SU-DHL-6 (cell line): ENCODE results near the gene BMPR1A.

ENCODE experiments used
- H2AFZ ChIP-seq: fragments of 200-600 bp; sonication (generic); 2 replicates; pipeline ENCODE4 v1.6.1; 2014; ENCODE audit warnings: low read depth, mild to moderate bottlenecking, moderate library complexity, mixed read lengths, antibody characterized with exemption, low read length; ENCODE audit not compliant: severe bottlenecking
- H3F3A ChIP-seq: fragments of 200-600 bp; shearing (Covaris generic); 2 replicates; pipeline ENCODE4 v1.6.0; 2016; ENCODE audit warnings: antibody characterized with exemption, mild to moderate bottlenecking; ENCODE audit not compliant: insufficient read depth
- H3K27ac ChIP-seq: fragments of 200-600 bp; sonication (generic); 2 replicates; pipeline ENCODE4 v1.5.1; 2016; ENCODE audit warnings: low read depth, mild to moderate bottlenecking, low read length, moderate library complexity, mixed read lengths
- H3K27me3 ChIP-seq: fragments of 200-600 bp; sonication (generic), shearing (Covaris generic); 2 replicates; pipeline ENCODE4 v1.6.0; 2014; ENCODE audit warnings: mild to moderate bottlenecking, low read length
- H3K36me3 ChIP-seq: fragments of 200-600 bp; sonication (generic); 2 replicates; pipeline ENCODE4 v1.6.1; 2014; ENCODE audit warnings: mild to moderate bottlenecking, low read length, mixed read lengths
- H3K4me2 ChIP-seq: fragments of 300-600, 200-600 bp; shearing (Covaris generic), sonication (generic); 2 replicates; pipeline ENCODE4 v1.6.0; 2014; ENCODE audit warnings: low read length, low read depth, mild to moderate bottlenecking; ENCODE audit not compliant: poor library complexity, severe bottlenecking
- H3K4me3 ChIP-seq: fragments of 200-600 bp; sonication (generic); 2 replicates; pipeline ENCODE4 v1.5.1; 2014; ENCODE audit warnings: antibody characterized with exemption, low read length, mild to moderate bottlenecking, mixed read lengths; ENCODE audit not compliant: insufficient read depth, poor library complexity, severe bottlenecking
- H3K79me2 ChIP-seq: fragments of 200-600 bp; sonication (generic); 2 replicates; pipeline ENCODE4 v1.6.1; 2014; ENCODE audit warnings: mild to moderate bottlenecking, low read length, moderate library complexity; ENCODE audit not compliant: insufficient read depth
- H3K9ac ChIP-seq: fragments of 200-600 bp; sonication (generic); 2 replicates; pipeline ENCODE4 v1.7.0; 2014; ENCODE audit warnings: mild to moderate bottlenecking, low read length
- H3K9me2 ChIP-seq: fragments of 200-600 bp; sonication (generic); replicated peaks from 2 replicates; pipeline ENCODE4 v1.6.1; 2014; ENCODE audit warnings: low read length; ENCODE audit not compliant: insufficient read depth
- H3K9me3 ChIP-seq: fragments of 200-600 bp; sonication (generic); 2 replicates; pipeline ENCODE4 v1.6.1; 2014; ENCODE audit warnings: low read length, mixed read lengths; ENCODE audit not compliant: insufficient read depth
- H4K20me1 ChIP-seq: fragments of 200-600 bp; sonication (generic); 2 replicates; pipeline ENCODE4 v1.6.1; 2014; ENCODE audit warnings: low read depth, mild to moderate bottlenecking, antibody characterized with exemption, low read length, moderate library complexity, mixed read lengths
- CTCF ChIP-seq: fragments of 200-600 bp; sonication (generic); IDR thresholded peaks from one replicate; pipeline ENCODE4 v1.5.1; 2017; ENCODE audit warnings: antibody characterized with exemption, mild to moderate bottlenecking, low read length, moderate library complexity; ENCODE audit not compliant: insufficient read depth, poor library complexity, severe bottlenecking
- EZH2phosphoT487 ChIP-seq: fragments of 200-600 bp; sonication (generic), shearing (Covaris generic); conservative IDR thresholded peaks from 2 replicates; pipeline ENCODE4 v1.6.1; 2018; ENCODE audit warnings: mild to moderate bottlenecking, antibody characterized with exemption, low read length, moderate library complexity, mixed read lengths

BMPR1A gene

DNA sequence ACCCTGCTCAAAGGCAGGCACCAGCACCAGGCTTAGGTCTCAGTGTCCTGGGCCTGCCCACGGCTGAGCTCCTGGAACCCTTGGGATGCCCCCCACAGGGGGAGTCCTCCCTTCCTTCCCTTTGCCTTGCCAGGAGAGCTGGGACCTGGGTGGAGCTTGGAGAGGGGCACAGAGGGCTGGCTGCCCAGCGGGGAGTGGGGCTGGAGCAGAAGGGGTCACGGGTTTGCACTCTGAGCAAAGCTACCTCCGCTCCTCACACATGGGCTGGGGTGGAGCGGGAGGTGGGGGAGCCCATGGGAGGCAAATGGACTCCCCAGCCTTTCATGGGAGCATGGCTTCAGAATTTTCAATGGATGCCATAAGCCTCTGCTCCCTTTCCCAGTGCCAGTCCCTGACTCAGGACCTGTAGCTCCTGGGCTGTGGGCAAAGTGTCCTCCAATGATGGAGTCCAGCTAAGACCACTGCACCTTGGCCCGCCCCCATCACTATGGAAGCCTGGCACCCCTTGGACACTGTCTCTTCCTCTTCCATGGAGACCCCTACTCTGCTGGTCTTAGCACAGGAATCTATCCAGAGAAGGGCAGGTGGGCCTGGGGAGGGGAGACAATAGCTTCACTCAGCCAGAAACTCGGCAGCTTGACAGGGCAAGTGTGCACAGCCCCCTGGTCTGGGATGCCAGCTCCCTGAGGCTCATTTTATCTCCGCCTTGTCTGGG lies 48.2 kb upstream of the BMPR1A start:
- TF ChIP-seq EZH2phosphoT487 (no peak), CTCF (no peak)
- Histone ChIP-seq H3K4me2 (no peak overlapping the region), H3K79me2 (no peaks in the 10 kb centered on the region), H3K9me3 (no peaks in the 10 kb centered on the region), H3K27me3 (no peaks in the 10 kb centered on the region), H4K20me1 (no peaks in the 10 kb centered on the region), H3F3A (peaks cover 10% of the 10 kb centered on the region), H3K27ac (no peak overlapping the region), H3K36me3 (no peaks in the 10 kb centered on the region), H3K4me3 (no peak overlapping the region), H3K9me2 (no peaks in the 10 kb centered on the region), H2AFZ (no peak overlapping the region), H3K9ac (no peak overlapping the region)

- Histone ChIP-seq H3F3A (peaks cover 10% of the 10 kb centered on the region), H3K9me3 (no peaks in the 10 kb centered on the region), H2AFZ (no peak overlapping the region), H3K79me2 (no peaks in the 10 kb centered on the region), H3K4me3 (no peak overlapping the region), H4K20me1 (no peaks in the 10 kb centered on the region), H3K4me2 (no peak overlapping the region), H3K36me3 (no peaks in the 10 kb centered on the region), H3K9me2 (no peaks in the 10 kb centered on the region), H3K9ac (no peak overlapping the region), H3K27ac (no peak overlapping the region), H3K27me3 (no peaks in the 10 kb centered on the region)
- TF ChIP-seq EZH2phosphoT487 (no peak), CTCF (no peak)
Observed at GRCh38 chr10:86708783-86709380, 47.5 kb upstream of the BMPR1A start.

GRCh38 chr10:86709396-86710185 lies 46.8 kb upstream of the BMPR1A start:
- Histone ChIP-seq H3K36me3 (no peaks in the 10 kb centered on the region), H3K4me3 (no peak overlapping the region), H2AFZ (no peak overlapping the region), H3K9me3 (no peaks in the 10 kb centered on the region), H3K9ac (no peak overlapping the region), H3K27me3 (no peaks in the 10 kb centered on the region), H3K27ac (no peak overlapping the region), H3K9me2 (no peaks in the 10 kb centered on the region), H4K20me1 (no peaks in the 10 kb centered on the region), H3F3A (peaks cover 10% of the 10 kb centered on the region), H3K4me2 (no peak overlapping the region), H3K79me2 (no peaks in the 10 kb centered on the region)
- TF ChIP-seq CTCF: no peak
